BJ (cell line): ENCODE results near the gene CRELD2. TPM values are rescaled to one million over a fixed set of nuclear protein-coding genes. Genes with fewer than 3 reads are reported as not detected.

Experiments
- CTCF ChIA-PET: fragments of 350-600 bp; formaldehyde crosslinking; extraction: SDS; loops from one replicate; lab custom pipeline; 2021; ENCODE audit warnings: antibody characterized with exemption, inconsistent platforms; lab: Yijun Ruan, JAX
- POLR2A ChIA-PET: fragments of 300-600 bp; sonication (Branson Sonifier 250); formaldehyde crosslinking; extraction: SDS; loops from one replicate; lab custom pipeline; 2021; ENCODE audit warnings: antibody characterized with exemption; lab: Charles Lee
- DNase-seq: peaks from one replicate; pipeline ENCODE4 v3.0.0-alpha.2; 2011; ENCODE audit warnings: low read depth
- H3K27me3 ChIP-seq: 2 replicates; pipeline ENCODE4 v1.6.0; 2011; ENCODE audit warnings: low read length; ENCODE audit not compliant: control insufficient read depth, insufficient read depth
- H3K36me3 ChIP-seq: 2 replicates; pipeline ENCODE4 v1.5.1; 2011; ENCODE audit warnings: low read length; ENCODE audit not compliant: control insufficient read depth, insufficient read depth
- H3K4me3 ChIP-seq: 2 replicates; pipeline ENCODE4 v1.5.1; 2011; ENCODE audit warnings: low read depth, mild to moderate bottlenecking, control low read depth, low read length
- polyA plus RNA-seq: library from polyadenylated mRNA; depleted of rRNA; stranded (reverse); fragments of >200 nt; gene quantifications from 2 replicates; pipeline ENCODE4 v1.2.3, GENCODE V29; 2011
- TF ChIP-seq, protein P1 (sequence below): IDR thresholded peaks from 2 replicates; pipeline ENCODE4 v1.5.1; 2011; ENCODE audit warnings: low read depth, mild to moderate bottlenecking, control low read depth, inconsistent platforms, low read length, moderate library complexity; ENCODE audit not compliant: insufficient read depth

Gene CRELD2
- polyA plus RNA-seq, 1 experiment = 54.1 TPM

DNA sequence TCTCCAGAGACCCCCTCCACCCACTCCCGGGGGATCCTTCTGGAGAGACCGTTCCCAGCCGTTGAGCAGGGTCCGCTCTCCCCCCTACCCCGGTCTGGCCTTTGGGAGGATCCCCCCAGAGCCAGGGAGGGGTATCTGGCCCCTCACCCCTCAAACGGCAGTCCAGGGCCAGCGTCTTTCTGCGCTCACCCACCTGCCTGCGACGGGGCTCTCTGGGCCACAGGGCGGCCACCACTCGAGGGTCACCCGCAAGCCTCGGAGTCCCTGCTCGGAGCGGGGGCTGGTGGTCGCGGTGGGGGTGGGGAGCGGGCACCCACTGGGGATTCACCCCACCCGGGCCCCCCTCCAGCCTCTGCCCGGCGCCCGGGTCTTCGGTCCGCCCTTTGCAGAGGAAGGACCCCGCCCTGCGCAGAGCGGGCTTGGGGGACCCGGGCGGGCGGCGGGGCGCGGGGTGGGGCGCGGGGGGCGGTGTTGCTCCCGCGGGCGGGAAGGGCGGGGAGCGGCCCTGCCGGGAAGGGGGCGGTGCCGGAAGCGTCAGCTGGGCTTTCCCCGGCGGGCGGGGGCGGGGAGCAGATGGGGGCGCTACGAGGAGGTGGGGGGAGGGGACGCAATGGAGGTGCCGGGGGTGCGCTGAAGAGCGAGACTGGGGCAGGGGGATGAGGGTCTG, 16.6 kb downstream of the CRELD2 start:
- H3K27me3 ChIP-seq = no peaks in the 10 kb centered on the region
- no peaks in the 10 kb centered on the region for H3K36me3 ChIP-seq
- TF ChIP-seq, protein P1, sequence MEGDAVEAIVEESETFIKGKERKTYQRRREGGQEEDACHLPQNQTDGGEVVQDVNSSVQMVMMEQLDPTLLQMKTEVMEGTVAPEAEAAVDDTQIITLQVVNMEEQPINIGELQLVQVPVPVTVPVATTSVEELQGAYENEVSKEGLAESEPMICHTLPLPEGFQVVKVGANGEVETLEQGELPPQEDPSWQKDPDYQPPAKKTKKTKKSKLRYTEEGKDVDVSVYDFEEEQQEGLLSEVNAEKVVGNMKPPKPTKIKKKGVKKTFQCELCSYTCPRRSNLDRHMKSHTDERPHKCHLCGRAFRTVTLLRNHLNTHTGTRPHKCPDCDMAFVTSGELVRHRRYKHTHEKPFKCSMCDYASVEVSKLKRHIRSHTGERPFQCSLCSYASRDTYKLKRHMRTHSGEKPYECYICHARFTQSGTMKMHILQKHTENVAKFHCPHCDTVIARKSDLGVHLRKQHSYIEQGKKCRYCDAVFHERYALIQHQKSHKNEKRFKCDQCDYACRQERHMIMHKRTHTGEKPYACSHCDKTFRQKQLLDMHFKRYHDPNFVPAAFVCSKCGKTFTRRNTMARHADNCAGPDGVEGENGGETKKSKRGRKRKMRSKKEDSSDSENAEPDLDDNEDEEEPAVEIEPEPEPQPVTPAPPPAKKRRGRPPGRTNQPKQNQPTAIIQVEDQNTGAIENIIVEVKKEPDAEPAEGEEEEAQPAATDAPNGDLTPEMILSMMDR = no peak
- POLR2A ChIA-PET = no interaction called here
- CTCF ChIA-PET = no interaction called here
- H3K4me3 ChIP-seq = peak overlapping the region; percentile 57
- no peak for DNase-seq

DNA sequence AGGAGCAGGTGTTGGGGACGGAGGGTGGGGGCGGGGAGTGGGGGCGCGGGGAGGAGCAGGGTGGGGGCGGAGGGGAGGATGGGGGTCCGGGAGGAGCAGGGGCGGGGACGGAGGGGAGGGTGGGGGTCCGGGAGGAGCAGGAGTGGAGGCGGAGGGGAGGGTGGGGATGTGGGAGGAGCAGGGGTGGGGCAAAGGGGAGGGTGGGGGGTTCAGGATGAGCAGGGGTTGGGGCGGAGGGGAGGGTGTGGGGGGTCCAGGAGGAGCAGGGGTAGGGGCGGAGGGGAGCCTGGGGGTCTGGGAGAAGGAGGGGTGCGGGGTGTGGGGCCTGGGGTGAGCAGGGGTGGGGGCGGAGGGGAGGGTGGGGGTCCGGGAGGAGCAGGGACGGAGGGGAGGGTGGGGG, 17.1 kb downstream of the CRELD2 start:
- TF ChIP-seq, protein P1 = no peak
- ChIA-PET POLR2A (interaction anchor here (0.8 to 1.0 kb wide), 2 partner anchors 16 to 27 kb away, joined by 3 read pairs; no protein-coding TSS in a partner anchor), CTCF (interaction anchor here (0.7 kb wide), 1 partner anchor 33 kb away, joined by 3 read pairs; no protein-coding TSS in a partner anchor)
- DNase-seq = no peak
- peak overlapping the region; percentile 57 for H3K4me3 ChIP-seq
- no peaks in the 10 kb centered on the region for H3K36me3 ChIP-seq
- H3K27me3 ChIP-seq = no peaks in the 10 kb centered on the region

DNA sequence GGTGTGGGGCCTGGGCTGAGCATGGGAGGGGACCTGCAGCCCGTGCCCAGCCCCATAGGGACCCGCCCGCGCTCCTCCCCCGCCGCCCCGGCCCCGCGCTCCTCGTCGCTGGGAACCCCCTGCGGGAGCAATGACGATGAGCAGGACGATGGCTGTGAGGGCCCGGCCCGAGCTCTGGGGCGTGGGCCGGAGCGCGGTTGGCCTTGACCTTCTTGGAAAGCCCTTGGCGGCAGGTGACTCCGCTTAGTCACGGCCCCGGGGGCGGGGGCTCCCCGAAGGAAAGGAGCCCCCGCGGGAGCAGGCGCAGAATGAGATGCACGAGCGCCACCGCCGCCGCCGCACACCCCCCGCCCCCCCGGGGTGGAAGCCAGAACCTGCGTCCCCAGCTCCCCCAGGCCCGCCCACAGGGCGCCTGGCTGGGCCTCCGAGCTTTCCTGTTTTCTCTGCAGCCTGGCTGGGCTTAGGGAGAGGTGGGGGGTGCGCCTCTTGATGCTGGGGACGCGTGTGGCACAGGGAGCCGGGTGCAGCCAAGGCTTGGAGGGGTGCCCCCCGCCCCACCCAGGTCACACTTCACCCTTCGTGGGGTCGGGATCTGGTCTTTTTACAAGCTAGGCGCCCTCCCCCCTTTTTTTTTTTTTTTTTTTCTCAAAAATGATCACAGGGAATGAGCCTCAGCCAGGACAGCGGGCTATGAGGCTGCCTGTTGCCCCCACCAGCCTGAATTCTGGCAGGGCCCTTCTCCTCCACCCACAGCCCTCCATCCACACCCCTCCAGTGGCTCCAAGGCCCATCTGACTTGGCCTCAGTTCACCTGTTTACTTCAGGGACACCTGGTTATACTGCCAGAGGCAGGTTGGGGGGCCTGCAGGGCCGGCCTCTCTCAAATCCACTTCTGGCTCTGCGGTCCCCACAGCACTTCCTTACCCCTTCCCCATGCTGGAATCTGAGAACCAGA, 17.9 kb downstream of the CRELD2 start:
- CTCF ChIA-PET = interaction anchor here (0.7 to 1.2 kb wide), 3 partner anchors 33 to 56 kb away, joined by 3 read pairs; no protein-coding TSS in a partner anchor
- POLR2A ChIA-PET = interaction anchor here (0.8 to 1.0 kb wide), 2 partner anchors 15 to 26 kb away, joined by 3 read pairs; no protein-coding TSS in a partner anchor
- H3K27me3 ChIP-seq = no peaks in the 10 kb centered on the region
- TF ChIP-seq, protein P1 = no peak
- H3K36me3 ChIP-seq = no peaks in the 10 kb centered on the region
- DNase-seq = peak; percentile 41
- peak overlapping the region; percentile 57 for H3K4me3 ChIP-seq

DNA sequence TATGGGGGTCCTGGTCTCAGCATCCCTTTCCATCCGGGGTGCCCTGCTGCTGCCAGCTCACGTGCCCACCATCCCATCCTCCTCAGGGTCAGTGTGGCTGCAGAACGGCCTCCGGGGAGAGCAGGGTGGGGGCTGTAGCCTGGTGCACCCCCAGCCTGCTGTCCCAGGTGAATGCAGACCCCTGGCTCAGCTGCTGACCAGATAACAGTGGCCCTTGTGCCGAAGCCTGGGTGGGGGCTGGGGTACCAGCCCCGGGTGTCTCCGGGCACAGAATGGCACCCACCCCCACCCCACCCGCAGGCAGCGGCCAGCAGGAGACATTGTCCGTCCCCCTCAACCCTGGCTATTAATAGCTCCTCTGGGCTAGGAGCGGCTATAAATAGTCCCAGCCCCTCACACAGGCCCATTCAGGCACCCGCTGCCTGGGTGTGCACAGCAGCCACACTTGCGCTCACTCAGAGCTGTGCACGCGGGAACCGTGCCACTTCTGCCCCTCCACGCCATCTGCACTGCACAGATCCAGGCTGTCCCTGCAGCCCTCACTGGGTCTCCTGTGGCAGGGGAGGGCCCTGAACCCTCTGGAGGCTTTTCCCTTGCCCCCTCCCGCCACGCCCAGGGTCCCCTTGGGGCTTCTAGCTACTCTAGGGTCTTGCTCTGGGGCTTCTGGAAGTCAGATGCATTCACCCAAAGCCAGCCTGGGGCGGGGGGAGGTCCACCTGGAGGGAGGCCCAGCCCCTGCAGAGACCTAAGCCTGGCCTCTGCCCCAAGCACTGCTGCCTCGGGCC, 18.7 kb downstream of the CRELD2 start:
- no peak overlapping the region for H3K4me3 ChIP-seq
- DNase-seq = no peak
- ChIA-PET POLR2A (no interaction called here), CTCF (interaction anchor here (1.1 to 1.2 kb wide), 2 partner anchors 47 to 55 kb away, joined by 3 read pairs; no protein-coding TSS in a partner anchor)
- no peaks in the 10 kb centered on the region for H3K27me3 ChIP-seq
- TF ChIP-seq, protein P1 = no peak
- H3K36me3 ChIP-seq = no peaks in the 10 kb centered on the region
